ENCODE measurements around the gene PPRC1.

Gene PPRC1

GRCh38 chr10:102191956-102192355 lies 59.1 kb downstream of the PPRC1 start:
- DNase-seq = no peak

GRCh38 chr10:102195296-102195870 lies 62.5 kb downstream of the PPRC1 start:
- no peak for DNase-seq

DNA sequence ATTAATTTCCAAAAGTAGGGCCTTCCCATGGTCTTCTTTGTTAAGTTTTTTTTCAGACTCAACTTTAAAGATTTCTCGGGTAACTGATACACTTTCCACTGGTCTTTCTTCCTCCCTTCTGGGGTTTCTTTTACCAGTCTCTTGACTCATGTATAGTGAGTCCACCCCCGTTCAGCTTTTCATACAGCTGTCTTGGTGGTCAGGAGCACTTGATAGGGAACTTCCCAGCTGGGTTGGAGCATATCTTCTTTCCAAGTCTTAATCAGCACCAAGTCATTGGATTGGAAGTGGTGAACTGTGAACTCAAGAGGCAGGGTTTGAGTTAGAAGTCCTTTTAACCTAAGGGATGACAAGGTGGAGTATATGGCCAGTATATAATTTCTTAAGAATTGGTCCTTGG lies 64.1 kb downstream of the PPRC1 start:
- no peak for DNase-seq

DNA sequence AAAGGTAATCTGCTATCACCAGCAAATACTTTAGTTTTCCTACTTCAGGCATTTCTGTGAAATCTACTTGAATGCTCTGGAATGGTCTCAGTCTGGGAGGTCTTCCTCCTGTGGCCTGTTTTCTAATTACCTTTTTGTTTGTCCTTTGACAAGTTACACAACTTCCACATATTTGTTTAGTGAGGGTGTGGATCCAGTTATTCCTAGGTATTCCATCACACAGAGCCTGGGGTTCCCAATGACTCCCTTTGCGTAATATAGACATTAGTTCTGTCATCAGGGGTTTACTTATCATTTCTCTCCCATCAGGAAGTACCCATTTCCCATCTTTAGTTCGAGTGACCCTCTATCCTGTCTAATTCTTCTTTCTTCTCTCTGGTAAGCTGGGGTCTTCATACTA lies 65.2 kb downstream of the PPRC1 start:
- no peak for DNase-seq
